HG03066 (cell line): Measurements from ENCODE around the gene ERVH48-1.
"Not testable (repeated sequence)": the region's sequence is repeated elsewhere in the genome, so short reads cannot be mapped to it uniquely, and the experiment has no call there.

Source experiments
- ATAC-seq: cut with Tn5 transposase; IDR thresholded peaks from one replicate; pipeline ENCODE4 v1.9.1; 2021; ENCODE audit warnings: low read depth; ENCODE audit not compliant: unreplicated experiment

The ERVH48-1 gene

DNA sequence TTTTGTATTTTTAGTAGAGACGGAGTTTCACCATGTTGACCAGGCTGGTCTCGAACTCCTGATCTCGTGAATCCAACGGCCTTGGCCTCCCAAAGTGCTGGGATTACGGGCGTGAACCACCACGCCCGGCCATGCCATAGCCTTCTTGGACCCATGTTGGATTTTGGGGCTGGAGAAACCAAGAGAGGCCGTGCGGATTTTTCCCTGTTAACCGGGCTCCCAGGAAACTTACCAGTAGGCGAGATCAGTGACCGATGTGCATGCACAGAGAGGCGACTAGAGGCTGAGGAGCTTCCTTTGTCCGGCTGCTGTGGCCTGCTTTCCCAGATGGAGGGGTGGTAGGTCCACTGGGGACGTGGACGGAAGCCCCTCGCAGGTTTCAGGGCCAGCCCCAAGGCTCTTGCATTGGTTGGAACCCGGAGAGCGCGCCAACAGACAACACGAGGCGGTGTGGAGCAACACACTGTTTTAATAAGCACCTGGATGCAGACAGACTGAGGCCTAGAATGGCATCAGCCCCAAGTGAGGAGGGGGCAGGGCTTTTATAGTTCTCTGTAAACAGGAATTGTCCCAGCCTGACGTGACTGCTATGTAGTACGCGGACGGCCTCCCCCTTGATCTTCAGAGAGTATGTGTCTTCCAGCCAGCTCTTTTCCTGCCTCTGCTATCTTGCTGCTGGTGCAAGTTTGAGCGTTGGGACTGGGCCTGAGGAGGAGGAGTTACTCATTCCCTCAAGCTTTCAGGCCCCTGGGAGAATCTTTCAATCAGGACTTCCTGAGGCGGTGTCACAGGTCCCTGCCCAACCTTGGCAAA lies at the start of gene ERVH48-1:
Gene ERVH48-1 (minus strand): TSS at position 517 of the 813 bp plus-strand sequence. CDS start 6,624 bp downstream, outside the sequence.
- no peak for ATAC-seq

DNA sequence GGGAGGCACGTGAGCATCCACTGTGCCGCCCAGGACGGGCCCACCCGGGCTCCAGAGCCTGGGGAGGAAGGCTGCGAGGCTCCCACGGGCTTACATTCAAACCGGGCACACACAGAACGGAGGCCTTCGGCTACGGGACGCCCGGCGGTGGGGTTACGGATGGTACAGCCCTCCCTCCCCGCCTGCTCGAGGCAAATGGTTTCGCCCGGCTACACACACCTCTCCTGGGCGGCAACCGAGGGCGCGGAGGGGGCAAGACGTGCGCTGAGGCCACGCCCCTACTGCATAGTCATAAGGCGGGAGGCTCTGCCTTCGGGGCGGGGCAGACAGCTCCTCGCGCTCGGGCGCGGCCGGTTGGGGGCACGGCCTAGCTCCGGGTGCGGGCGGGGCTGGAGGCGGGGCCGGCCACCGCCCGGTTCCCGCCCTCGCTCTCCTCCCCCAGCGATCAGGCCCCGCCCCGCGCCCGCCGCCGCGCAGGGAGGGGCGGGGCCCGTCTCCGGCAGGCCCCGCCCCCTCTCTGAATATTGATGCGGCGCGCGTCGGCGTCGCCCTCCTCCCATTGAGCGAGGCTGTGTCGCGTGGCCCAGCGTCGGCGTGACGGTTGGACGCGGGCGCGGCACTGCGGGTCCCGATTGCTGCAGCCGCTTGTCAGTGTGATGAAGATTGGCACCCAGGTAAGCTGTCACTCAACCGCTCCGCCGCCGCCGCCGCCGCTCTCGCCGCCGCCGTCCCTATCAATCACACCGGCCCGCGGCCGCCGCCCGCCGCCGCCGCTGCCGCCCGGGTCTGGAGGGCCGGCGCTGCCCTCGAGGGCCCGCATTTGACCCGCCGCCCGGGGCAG lies 48.8 kb upstream of the ERVH48-1 start, which contains the start of gene PKNOX1:
Gene PKNOX1 (plus strand): TSS at position 572 of the 841 bp plus-strand sequence. CDS start 29,820 bp downstream, outside the sequence.
- ATAC-seq, result peak; percentile 84

GRCh38 chr21:42973309-42973990 lies 48.0 kb upstream of the ERVH48-1 start:
- no peak for ATAC-seq

DNA sequence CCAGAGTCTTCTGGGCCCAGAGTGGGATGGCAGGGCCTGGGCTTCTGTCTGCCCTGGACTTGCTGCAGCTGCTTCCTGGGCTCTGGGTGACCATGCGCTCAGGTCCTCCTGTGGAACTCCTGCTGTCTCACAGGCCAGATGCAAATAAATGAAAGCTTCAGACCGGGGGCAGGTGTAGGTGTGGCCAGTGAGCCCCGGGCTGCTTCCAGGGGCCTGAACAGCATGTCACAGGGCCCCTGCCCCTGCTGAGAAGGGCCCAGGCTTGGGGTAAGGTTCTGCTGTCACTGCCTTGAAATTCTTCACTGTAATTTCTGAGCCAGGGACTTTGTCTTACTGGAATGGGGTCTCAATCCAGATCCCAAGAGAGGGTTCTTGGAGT lies 46.5 kb upstream of the ERVH48-1 start:
- ATAC-seq, result no peak

GRCh38 chr21:42970946-42971653 lies 45.7 kb upstream of the ERVH48-1 start:
- no peak for ATAC-seq

GRCh38 chr21:42969193-42969600 lies 43.8 kb upstream of the ERVH48-1 start:
- no peak for ATAC-seq

DNA sequence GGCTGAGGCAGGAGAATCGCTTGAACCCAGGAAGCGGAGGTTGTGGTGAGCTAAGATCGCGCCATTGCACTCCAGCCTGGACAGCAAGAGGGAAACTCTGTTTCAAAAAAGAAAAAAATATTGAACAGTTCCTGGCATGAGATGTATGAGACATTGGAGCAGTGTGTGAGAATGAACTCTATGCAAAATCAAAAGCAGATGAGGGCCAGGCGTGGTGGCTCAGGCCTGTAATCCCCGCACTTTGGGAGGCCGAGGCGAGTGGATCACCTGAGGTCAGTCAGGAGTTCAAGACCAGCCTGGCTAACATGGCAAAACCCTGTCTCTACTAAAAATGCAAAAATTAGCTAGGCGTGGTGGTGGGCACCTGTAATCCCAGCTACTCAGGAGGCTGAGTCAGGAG lies 42.2 kb upstream of the ERVH48-1 start:
- ATAC-seq, result not testable (repeated sequence)

DNA sequence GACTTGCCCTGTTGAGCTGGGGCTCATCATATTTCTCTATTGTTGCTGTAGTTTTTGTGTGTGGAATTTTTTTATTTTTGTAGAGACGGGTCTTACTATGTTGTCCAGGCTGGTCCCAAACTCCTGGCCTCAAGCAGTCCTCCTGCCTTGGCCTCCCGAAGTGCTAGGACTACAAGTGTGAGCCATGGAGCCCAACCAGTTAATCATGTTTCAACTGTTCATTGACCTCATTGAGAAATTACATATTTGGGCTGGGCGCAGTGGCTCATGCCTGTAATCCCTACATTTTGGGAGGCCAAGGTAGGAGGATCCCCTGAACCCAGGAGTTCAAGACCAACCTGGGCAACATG lies 39.8 kb upstream of the ERVH48-1 start:
- ATAC-seq, result no peak

DNA sequence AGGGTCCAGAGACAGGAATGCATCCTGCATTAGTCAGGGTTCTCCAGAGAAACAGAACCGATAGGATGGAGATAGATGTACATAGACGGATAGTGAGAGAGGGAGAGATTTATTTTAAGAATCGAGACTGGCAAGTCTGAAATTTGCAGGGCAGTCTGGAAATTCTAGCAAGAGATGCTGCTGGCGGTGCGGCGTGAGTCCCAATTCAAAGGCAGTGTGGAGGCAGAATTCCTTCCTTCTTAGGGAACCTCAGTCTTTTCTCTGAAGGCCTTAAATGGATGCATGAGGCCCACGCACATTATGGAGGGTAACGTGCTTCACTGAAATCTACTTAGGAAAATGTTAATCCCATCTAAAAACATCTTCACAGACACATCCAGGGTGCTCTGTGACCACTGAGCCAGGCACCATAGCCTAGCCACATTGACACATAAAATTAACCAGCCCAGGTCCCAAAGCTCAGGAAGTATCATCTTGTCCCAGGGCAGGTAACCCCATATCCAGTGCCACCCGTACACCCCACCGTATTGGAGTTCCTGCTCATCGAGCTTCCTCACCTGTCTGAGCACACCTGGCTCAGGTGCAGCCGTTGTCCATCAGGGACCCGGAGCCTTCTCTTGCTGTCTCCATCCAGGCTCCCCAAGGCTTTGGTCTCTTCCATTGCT lies 39.2 kb upstream of the ERVH48-1 start:
- ATAC-seq, result no peak

DNA sequence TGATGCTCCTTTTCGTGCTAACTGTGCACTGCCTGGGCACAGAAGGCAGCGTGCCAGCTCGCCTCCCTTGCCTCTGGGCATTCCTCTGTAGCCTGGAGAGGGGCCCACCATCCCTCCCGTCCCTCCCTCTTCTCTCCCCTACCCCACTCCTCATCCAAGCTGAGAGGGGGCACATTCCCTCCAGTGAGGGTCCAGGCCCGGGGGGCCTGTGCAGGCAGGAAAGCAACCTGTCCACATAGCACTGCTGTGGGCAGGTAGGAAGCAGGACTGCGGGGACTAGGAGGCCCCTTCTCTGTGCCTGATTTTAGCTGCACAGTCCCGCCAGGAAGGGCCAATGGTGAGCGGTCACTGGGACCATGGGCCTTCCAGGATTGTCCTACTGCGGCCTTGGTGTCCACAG lies 38.7 kb upstream of the ERVH48-1 start:
- ATAC-seq, result no peak

- no peak for ATAC-seq
Measured at GRCh38 chr21:42962380-42963007, 37.1 kb upstream of the ERVH48-1 start.

GRCh38 chr21:42959728-42960127 lies 34.3 kb upstream of the ERVH48-1 start:
- no peak for ATAC-seq

DNA sequence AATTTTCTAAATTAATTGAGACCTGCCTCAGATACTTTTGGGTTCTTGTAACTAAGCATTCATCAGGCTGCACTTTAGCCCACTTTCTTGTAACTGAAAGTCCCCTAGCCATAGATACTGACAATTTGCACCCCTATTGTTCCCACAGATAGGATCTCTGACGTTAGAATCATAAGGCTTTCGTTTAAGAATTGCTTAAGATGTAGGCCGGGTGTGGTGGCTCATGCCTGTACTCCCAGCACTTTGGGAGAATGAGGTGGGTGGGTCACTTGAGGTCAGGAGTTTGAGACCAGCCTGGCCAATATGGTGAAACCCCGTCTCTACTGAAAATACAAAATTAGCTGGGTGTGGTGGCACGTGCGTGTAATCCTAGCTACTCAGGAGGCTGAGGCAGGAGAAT lies 32.7 kb upstream of the ERVH48-1 start:
- ATAC-seq, result not testable (repeated sequence)

DNA sequence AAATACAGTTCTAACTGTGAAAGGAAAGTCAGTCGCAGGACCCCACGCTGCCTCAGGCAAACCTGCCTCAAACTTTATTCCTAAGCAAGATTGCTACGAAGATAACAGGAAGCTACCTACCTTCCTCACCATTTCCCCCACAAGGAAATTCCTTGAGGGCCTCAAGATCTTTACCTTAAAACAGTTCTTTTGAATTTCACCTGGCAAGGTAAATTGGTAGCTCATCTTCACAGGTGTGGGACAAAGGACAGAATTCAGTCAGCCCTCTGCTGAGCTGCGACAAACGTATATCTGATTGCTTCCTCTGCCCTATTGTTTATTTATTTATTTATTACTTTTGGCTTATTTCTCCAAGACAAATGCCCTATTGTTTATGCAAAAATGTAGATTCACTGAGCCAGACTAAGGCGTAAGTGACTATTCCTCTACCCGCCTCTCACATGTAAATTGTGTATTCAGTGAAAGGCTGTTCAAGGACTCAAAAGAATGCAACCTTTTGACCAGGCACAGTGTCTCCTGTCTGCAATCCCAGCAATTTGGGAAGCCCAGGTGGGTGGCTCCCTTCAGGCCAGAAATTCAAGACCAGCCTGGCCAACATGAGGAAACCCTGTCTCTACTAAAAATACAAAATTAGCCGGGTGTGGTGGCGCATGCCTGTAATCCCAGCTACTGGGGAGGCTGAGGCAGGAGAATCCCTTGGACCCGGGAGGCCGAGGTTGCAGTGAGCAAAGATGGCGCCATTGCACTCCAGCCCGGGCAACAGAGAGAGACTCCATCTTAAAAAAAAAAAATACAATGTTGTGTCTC lies 31.6 kb upstream of the ERVH48-1 start:
- peak; percentile 94 for ATAC-seq

GRCh38 chr21:42951193-42951592 lies 25.8 kb upstream of the ERVH48-1 start:
- not testable (repeated sequence) for ATAC-seq

GRCh38 chr21:42949094-42949755 lies 23.8 kb upstream of the ERVH48-1 start:
- not testable (repeated sequence) for ATAC-seq

DNA sequence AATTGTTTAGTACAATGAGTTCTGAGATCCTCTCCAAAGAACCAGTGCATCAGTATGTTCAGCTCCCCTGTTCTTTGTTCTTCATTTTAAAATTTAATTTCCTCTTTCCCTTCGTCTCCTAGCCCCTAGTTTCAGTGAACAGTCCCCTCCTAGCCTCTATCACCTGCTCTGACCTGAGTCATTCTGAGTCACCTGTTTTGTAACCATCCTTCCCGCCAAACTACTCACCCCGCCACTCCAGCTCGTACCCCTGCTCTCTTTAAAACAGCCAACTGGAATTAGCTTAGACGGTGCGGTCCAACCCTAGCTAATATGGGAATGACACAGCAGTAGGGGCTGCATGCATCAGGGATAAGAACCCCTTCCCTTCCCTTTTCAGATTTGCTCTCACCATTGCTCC lies 16.8 kb upstream of the ERVH48-1 start:
- ATAC-seq, result no peak

GRCh38 chr21:42941696-42942085 lies 16.3 kb upstream of the ERVH48-1 start:
- no peak for ATAC-seq
